Neural progenitor cell (in vitro differentiated cells): Measurements from ENCODE around the gene ROBO2. TPM values are rescaled to one million over a fixed set of nuclear protein-coding genes. Genes with fewer than 3 reads are reported as not detected.

ENCODE experiments used
- DNase-seq: peaks from one replicate; pipeline ENCODE4 v3.0.0-alpha.2; 2016; ENCODE audit warnings: low spot score
- H2AFZ ChIP-seq: fragments of 200-600 bp; sonication (generic); replicated peaks from 2 replicates; pipeline ENCODE4 v1.6.1; 2016; ENCODE audit warnings: antibody characterized with exemption
- H3F3A ChIP-seq: fragments of 200-600 bp; sonication (generic); 2 replicates; pipeline ENCODE4 v1.6.1; 2016; ENCODE audit warnings: antibody characterized with exemption, low read depth
- H3K27ac ChIP-seq: fragments of 200-600 bp; sonication (generic); 2 replicates; pipeline ENCODE4 v1.5.1; 2016; ENCODE audit warnings: mild to moderate bottlenecking
- H3K27me3 ChIP-seq: fragments of 200-600 bp; sonication (generic); 2 replicates; pipeline ENCODE4 v1.6.1; 2016; ENCODE audit warnings: mild to moderate bottlenecking, moderate library complexity
- H3K36me3 ChIP-seq: fragments of 200-600 bp; sonication (generic); 2 replicates; pipeline ENCODE4 v1.5.1; 2016
- H3K4me1 ChIP-seq: fragments of 200-600 bp; sonication (generic); 2 replicates; pipeline ENCODE4 v1.6.1; 2016; ENCODE audit warnings: mixed run types
- H3K4me2 ChIP-seq: fragments of 200-600 bp; sonication (generic); 2 replicates; pipeline ENCODE4 v1.6.1; 2016
- H3K4me3 ChIP-seq: fragments of 200-600 bp; sonication (generic); 2 replicates; pipeline ENCODE4 v1.5.1; 2016
- H3K79me2 ChIP-seq: fragments of 200-600 bp; sonication (generic); 2 replicates; pipeline ENCODE4 v1.6.1; 2016; ENCODE audit warnings: low read depth
- H3K9ac ChIP-seq: fragments of 200-600 bp; sonication (generic); 2 replicates; pipeline ENCODE4 v1.6.1; 2016
- H3K9me3 ChIP-seq: fragments of 200-600 bp; sonication (generic); 2 replicates; pipeline ENCODE4 v1.5.1; 2016; ENCODE audit warnings: low read depth
- H4K20me1 ChIP-seq: fragments of 200-600 bp; sonication (generic); 2 replicates; pipeline ENCODE4 v1.6.1; 2016; ENCODE audit warnings: low read depth
- H3K27ac Mint-ChIP-seq: 3 replicates; pipeline ENCODE4 v1.8.0; 2021; ENCODE audit warnings: mixed read lengths
- H3K27me3 Mint-ChIP-seq: 2 replicates; pipeline ENCODE4 v1.8.0; 2022; ENCODE audit warnings: low read depth, mild to moderate bottlenecking, inconsistent platforms, moderate library complexity, mixed read lengths; ENCODE audit not compliant: insufficient read depth
- H3K36me3 Mint-ChIP-seq: 3 replicates; pipeline ENCODE4 v1.8.0; 2021; ENCODE audit warnings: mixed read lengths
- H3K4me1 Mint-ChIP-seq: 3 replicates; pipeline ENCODE4 v1.8.0; 2021; ENCODE audit warnings: mixed read lengths
- H3K4me3 Mint-ChIP-seq: 3 replicates; pipeline ENCODE4 v1.8.0; 2021; ENCODE audit warnings: mild to moderate bottlenecking, moderate library complexity, mixed read lengths
- H3K9me3 Mint-ChIP-seq: 3 replicates; pipeline ENCODE4 v1.8.0; 2020; ENCODE audit warnings: mixed read lengths
- CTCF ChIP-seq: fragments of 200-600 bp; sonication (generic); IDR thresholded peaks from 2 replicates; pipeline ENCODE4 v1.5.1; 2017; ENCODE audit warnings: antibody characterized with exemption, mild to moderate bottlenecking
- EZH2 ChIP-seq: fragments of 200-600 bp; sonication (generic); IDR thresholded peaks from 2 replicates; pipeline ENCODE4 v1.6.1; 2017; ENCODE audit warnings: antibody characterized with exemption, mild to moderate bottlenecking, moderate library complexity
- EZH2phosphoT487 ChIP-seq: fragments of 200-600 bp; sonication (generic); IDR thresholded peaks from 2 replicates; pipeline ENCODE4 v1.6.1; 2017; ENCODE audit warnings: antibody characterized with exemption
- total RNA-seq: library from RNA; depleted of rRNA; stranded (reverse); fragments of >200 nt; gene quantifications from 2 replicates; pipeline ENCODE4 v1.2.3, GENCODE V29; 2015; ENCODE audit warnings: low replicate concordance

Gene ROBO2
- total RNA-seq, 1 donor from 2014 or later = 15.0 TPM

GRCh38 chr3:77150759-77151158, 110.9 kb downstream of the ROBO2 start:
- Mint-ChIP-seq H3K36me3 (peaks cover 4% of the 10 kb centered on the region), H3K27me3 (no peaks in the 10 kb centered on the region), H3K4me1 (peaks cover 43% of the 10 kb centered on the region), H3K4me3 (no peak overlapping the region), H3K27ac (no peak overlapping the region), H3K9me3 (peaks cover under 1% of the 10 kb centered on the region)
- H3K27ac ChIP-seq = no peak overlapping the region
- no peak overlapping the region for H3K9ac ChIP-seq
- no peaks in the 10 kb centered on the region for H4K20me1 ChIP-seq
- DNase-seq = no peak
- no peaks in the 10 kb centered on the region for H3K79me2 ChIP-seq
- H3K36me3 ChIP-seq = no peaks in the 10 kb centered on the region
- H3K4me1 ChIP-seq = no peaks in the 10 kb centered on the region
- no peak overlapping the region for H2AFZ ChIP-seq
- no peak overlapping the region for H3K4me2 ChIP-seq
- H3F3A ChIP-seq = no peaks in the 10 kb centered on the region
- no peaks in the 10 kb centered on the region for H3K27me3 ChIP-seq
- TF ChIP-seq EZH2 (no peak), EZH2phosphoT487 (no peak), CTCF (no peak)
- no peaks in the 10 kb centered on the region for H3K9me3 ChIP-seq
- H3K4me3 ChIP-seq = no peak overlapping the region

GRCh38 chr3:77158730-77159581, 119.1 kb downstream of the ROBO2 start:
- Mint-ChIP-seq H3K36me3 (peaks cover 2% of the 10 kb centered on the region), H3K27ac (no peak overlapping the region), H3K27me3 (no peaks in the 10 kb centered on the region), H3K4me3 (no peak overlapping the region), H3K9me3 (peaks cover 8% of the 10 kb centered on the region), H3K4me1 (peaks cover 19% of the 10 kb centered on the region)
- no peaks in the 10 kb centered on the region for H4K20me1 ChIP-seq
- peaks cover 10% of the 10 kb centered on the region for H3K4me1 ChIP-seq
- no peak overlapping the region for H2AFZ ChIP-seq
- no peak for TF ChIP-seq EZH2
- peak; percentile 30 for TF ChIP-seq CTCF
- H3F3A ChIP-seq = no peaks in the 10 kb centered on the region
- no peak for DNase-seq
- no peaks in the 10 kb centered on the region for H3K79me2 ChIP-seq
- no peaks in the 10 kb centered on the region for H3K9me3 ChIP-seq
- H3K36me3 ChIP-seq = no peaks in the 10 kb centered on the region
- no peak overlapping the region for H3K4me3 ChIP-seq
- H3K27ac ChIP-seq = no peak overlapping the region
- H3K27me3 ChIP-seq = no peaks in the 10 kb centered on the region
- no peak overlapping the region for H3K4me2 ChIP-seq
- H3K9ac ChIP-seq = no peak overlapping the region

- Mint-ChIP-seq H3K4me1 (peaks cover 22% of the 10 kb centered on the region), H3K27me3 (peaks cover 2% of the 10 kb centered on the region), H3K27ac (no peak overlapping the region), H3K9me3 (peaks cover 6% of the 10 kb centered on the region), H3K4me3 (no peak overlapping the region), H3K36me3 (peaks cover 2% of the 10 kb centered on the region)
- no peaks in the 10 kb centered on the region for H3K36me3 ChIP-seq
- DNase-seq = no peak
- H4K20me1 ChIP-seq = no peaks in the 10 kb centered on the region
- peaks cover 4% of the 10 kb centered on the region for H3F3A ChIP-seq
- no peaks in the 10 kb centered on the region for H3K79me2 ChIP-seq
- H3K27me3 ChIP-seq = no peaks in the 10 kb centered on the region
- TF ChIP-seq EZH2phosphoT487 (no peak), EZH2 (no peak), CTCF (no peak)
- H3K9me3 ChIP-seq = no peaks in the 10 kb centered on the region
- H2AFZ ChIP-seq = no peak overlapping the region
- H3K4me1 ChIP-seq = peaks cover 16% of the 10 kb centered on the region
- no peak overlapping the region for H3K4me2 ChIP-seq
- no peak overlapping the region for H3K4me3 ChIP-seq
- H3K27ac ChIP-seq = no peak overlapping the region
- no peak overlapping the region for H3K9ac ChIP-seq
Measured at GRCh38 chr3:77160931-77161497, 121.1 kb downstream of the ROBO2 start.
